WTC11 (cell line): ENCODE results near the gene SYT8. TPM values are rescaled to one million over a fixed set of nuclear protein-coding genes. Genes with fewer than 3 reads are reported as not detected.

Source experiments
- ATAC-seq: fragments of 200-7000 bp; cut with Tn5 transposase; 2 replicates; pipeline ENCODE4 v1.10.0; 2021; ENCODE audit warnings: mild to moderate bottlenecking, moderate library complexity
- CTCF ChIA-PET: fragments of 300-600 bp; sonication (Branson Sonifier 250); formaldehyde crosslinking; loops from one replicate; lab custom pipeline; 2021; ENCODE audit warnings: antibody characterized with exemption; lab: Charles Lee
- POLR2A ChIA-PET: fragments of 350-600 bp; sonication (Branson Sonifier 250); formaldehyde crosslinking; loops from one replicate; lab custom pipeline; 2021; ENCODE audit warnings: antibody characterized with exemption; lab: Charles Lee
- DNase-seq: peaks from one replicate; pipeline ENCODE4 v3.0.0; 2021; ENCODE audit warnings: low spot score
- H3K27ac Mint-ChIP-seq: 2 replicates; pipeline ENCODE4 v1.8.0; 2021; ENCODE audit warnings: mixed read lengths
- H3K27me3 Mint-ChIP-seq: 2 replicates; pipeline ENCODE4 v1.8.0; 2021; ENCODE audit warnings: low read depth, mild to moderate bottlenecking, moderate library complexity, mixed read lengths
- H3K36me3 Mint-ChIP-seq: 2 replicates; pipeline ENCODE4 v1.8.0; 2021; ENCODE audit warnings: mixed read lengths
- H3K4me1 Mint-ChIP-seq: 2 replicates; pipeline ENCODE4 v1.8.0; 2022; ENCODE audit warnings: mixed read lengths
- H3K4me3 Mint-ChIP-seq: 2 replicates; pipeline ENCODE4 v1.8.0; 2021; ENCODE audit warnings: mild to moderate bottlenecking, moderate library complexity, mixed read lengths
- H3K9me3 Mint-ChIP-seq: 2 replicates; pipeline ENCODE4 v1.8.0; 2021; ENCODE audit warnings: mixed read lengths
- ATF2 ChIP-seq: sonication (generic); formaldehyde crosslinking; IDR thresholded peaks from 2 replicates; pipeline ENCODE4 v1.8.1; 2022; ENCODE audit warnings: low read depth, missing genetic modification reagents, borderline replicate concordance
- CTCF ChIP-seq: fragments of 200-600 bp; IDR thresholded peaks from 2 replicates; pipeline ENCODE4 v1.8.0; 2022; ENCODE audit warnings: antibody characterized with exemption
- E2F1 ChIP-seq: sonication (generic); formaldehyde crosslinking; IDR thresholded peaks from 2 replicates; pipeline ENCODE4 v1.8.0; 2022; ENCODE audit warnings: mild to moderate bottlenecking, missing genetic modification reagents
- HMGXB4 ChIP-seq: sonication (generic); formaldehyde crosslinking; IDR thresholded peaks from 2 replicates; pipeline ENCODE4 v1.8.1; 2023; ENCODE audit warnings: mild to moderate bottlenecking, moderate library complexity, missing genetic modification reagents
- IRF2 ChIP-seq: sonication (generic); formaldehyde crosslinking; IDR thresholded peaks from 2 replicates; pipeline ENCODE4 v1.8.0; 2022; ENCODE audit warnings: low read depth, missing genetic modification reagents, borderline replicate concordance
- NFATC4 ChIP-seq: fragments of 250-450 bp; sonication (Bioruptor Pico); IDR thresholded peaks from 2 replicates; pipeline ENCODE4 v1.9.0; 2021; ENCODE audit warnings: mild to moderate bottlenecking
- NFE2L1 ChIP-seq: sonication (generic); formaldehyde crosslinking; IDR thresholded peaks from 2 replicates; pipeline ENCODE4 v1.8.1; 2023; ENCODE audit warnings: missing genetic modification reagents
- NR1H2 ChIP-seq: sonication (generic); formaldehyde crosslinking; IDR thresholded peaks from 2 replicates; pipeline ENCODE4 v1.9.0; 2021; ENCODE audit warnings: mild to moderate bottlenecking, moderate library complexity, missing genetic modification reagents
- OVOL2 ChIP-seq: fragments of 250-450 bp; sonication (Bioruptor Pico); IDR thresholded peaks from 2 replicates; pipeline ENCODE4 v1.9.0; 2021; ENCODE audit warnings: mild to moderate bottlenecking, borderline replicate concordance
- PRRX2 ChIP-seq: fragments of 250-450 bp; sonication (Bioruptor Pico); IDR thresholded peaks from 2 replicates; pipeline ENCODE4 v1.8.0; 2021; ENCODE audit warnings: mild to moderate bottlenecking
- STAT6 ChIP-seq: sonication (generic); formaldehyde crosslinking; conservative IDR thresholded peaks from 2 replicates; pipeline ENCODE4 v1.8.1; 2023; ENCODE audit warnings: mild to moderate bottlenecking, low read depth, missing genetic modification reagents, moderate library complexity
- ZNF263 ChIP-seq: sonication (generic); formaldehyde crosslinking; IDR thresholded peaks from 2 replicates; pipeline ENCODE4 v1.8.1; 2022; ENCODE audit warnings: low read depth, mild to moderate bottlenecking, moderate library complexity, missing genetic modification reagents
- ZNF396 ChIP-seq: fragments of 250-450 bp; sonication (Bioruptor Pico); IDR thresholded peaks from 2 replicates; pipeline ENCODE4 v1.8.0; 2021; ENCODE audit warnings: mild to moderate bottlenecking, moderate library complexity, borderline replicate concordance
- ZNF423 ChIP-seq: fragments of 250-450 bp; sonication (Bioruptor Pico); IDR thresholded peaks from 2 replicates; pipeline ENCODE4 v2.1.2; 2022; ENCODE audit warnings: mild to moderate bottlenecking, moderate library complexity
- ZNF532 ChIP-seq: fragments of 250-450 bp; sonication (Bioruptor Pico); IDR thresholded peaks from 2 replicates; pipeline ENCODE4 v1.9.0; 2021; ENCODE audit warnings: mild to moderate bottlenecking, borderline replicate concordance
- total RNA-seq: library from RNA; stranded (reverse); gene quantifications from 3 replicates; pipeline ENCODE4 v1.2.3, GENCODE V29; 2021
- TF ChIP-seq, protein P1 (sequence below): sonication (generic); formaldehyde crosslinking; IDR thresholded peaks from 2 replicates; pipeline ENCODE4 v1.8.0; 2022; ENCODE audit warnings: mild to moderate bottlenecking, missing genetic modification reagents
- TF ChIP-seq, protein P2 (sequence below): sonication (generic); formaldehyde crosslinking; IDR thresholded peaks from 2 replicates; pipeline ENCODE4 v1.8.1; 2022; ENCODE audit warnings: mild to moderate bottlenecking, moderate library complexity, missing genetic modification reagents

SYT8 gene
- total RNA-seq, 1 experiment from 2014 or later, result 0.37 TPM

GRCh38 chr11:1851468-1852180, 16.8 kb downstream of the SYT8 start (continued):
- TF ChIP-seq OVOL2 (no peak), NR1H2 (CRISPR knock-in tag) (no peak), NFATC4 (CRISPR knock-in tag) (no peak)

DNA sequence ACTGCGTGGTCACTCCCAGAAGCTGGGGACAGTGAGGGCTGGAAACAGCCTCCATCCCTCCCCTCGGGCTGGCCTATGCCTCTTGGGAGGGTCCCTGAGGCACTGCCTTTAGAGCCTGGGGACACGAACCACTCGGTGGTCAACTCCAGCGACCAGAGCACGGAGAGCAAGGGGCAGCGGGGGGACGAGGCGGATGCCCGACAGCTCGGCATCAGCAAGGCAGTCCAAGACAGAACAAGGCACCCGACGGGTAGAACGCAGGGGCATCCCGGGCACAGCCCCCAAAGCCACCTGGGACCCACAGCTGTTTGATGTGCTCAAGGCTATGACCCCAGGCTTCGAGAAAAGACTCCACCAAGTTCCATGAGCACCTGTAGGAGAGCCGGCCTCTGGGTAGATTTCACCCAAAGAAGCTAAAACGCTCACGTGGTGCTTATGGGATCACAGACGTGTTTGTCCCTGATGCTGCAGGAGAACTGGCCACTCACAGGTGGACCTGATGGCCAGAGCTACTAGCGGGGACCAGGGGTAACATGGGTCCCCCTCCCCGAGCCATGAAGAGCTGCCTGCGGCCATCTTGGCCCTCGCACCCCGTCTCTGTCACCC, 17.6 kb downstream of the SYT8 start:
- H3K27me3 Mint-ChIP-seq, result peaks cover 2% of the 10 kb centered on the region; the same call in 1 of the 2 replicates
- H3K4me1 Mint-ChIP-seq, result no peaks in the 10 kb centered on the region
- H3K27ac Mint-ChIP-seq, result no peak overlapping the region
- no peak for TF ChIP-seq NFE2L1 (CRISPR knock-in tag)
- no peak for TF ChIP-seq ATF2 (CRISPR knock-in tag)
- TF ChIP-seq, protein P1, sequence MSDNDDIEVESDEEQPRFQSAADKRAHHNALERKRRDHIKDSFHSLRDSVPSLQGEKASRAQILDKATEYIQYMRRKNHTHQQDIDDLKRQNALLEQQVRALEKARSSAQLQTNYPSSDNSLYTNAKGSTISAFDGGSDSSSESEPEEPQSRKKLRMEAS (CRISPR knock-in tag), result no peak
- no peak for TF ChIP-seq IRF2 (CRISPR knock-in tag)
- TF ChIP-seq, protein P2, sequence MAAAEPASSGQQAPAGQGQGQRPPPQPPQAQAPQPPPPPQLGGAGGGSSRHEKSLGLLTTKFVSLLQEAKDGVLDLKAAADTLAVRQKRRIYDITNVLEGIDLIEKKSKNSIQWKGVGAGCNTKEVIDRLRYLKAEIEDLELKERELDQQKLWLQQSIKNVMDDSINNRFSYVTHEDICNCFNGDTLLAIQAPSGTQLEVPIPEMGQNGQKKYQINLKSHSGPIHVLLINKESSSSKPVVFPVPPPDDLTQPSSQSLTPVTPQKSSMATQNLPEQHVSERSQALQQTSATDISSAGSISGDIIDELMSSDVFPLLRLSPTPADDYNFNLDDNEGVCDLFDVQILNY (CRISPR knock-in tag), result no peak
- TF ChIP-seq E2F1 (CRISPR knock-in tag), result no peak
- TF ChIP-seq ZNF396 (CRISPR knock-in tag), result no peak
- CTCF ChIA-PET, result interaction anchor here (1.1 to 2.4 kb wide), 4 partner anchors 27 to 200 kb away, joined by 5 to 9 read pairs (median 6); no protein-coding TSS in a partner anchor
- H3K4me3 Mint-ChIP-seq, result no peak overlapping the region
- H3K9me3 Mint-ChIP-seq, result no peaks in the 10 kb centered on the region
- ATAC-seq, result no peak
- POLR2A ChIA-PET, result no interaction called here
- H3K36me3 Mint-ChIP-seq, result no peaks in the 10 kb centered on the region
- no peak for DNase-seq

GRCh38 chr11:1852877-1853276, 18.1 kb downstream of the SYT8 start, which contains the start of gene LSP1:
Gene LSP1, plus strand, starts transcription at chr11:1853084. Its CDS starts 61 bp downstream, at chr11:1853145.
- POLR2A ChIA-PET, result no interaction called here
- Mint-ChIP-seq H3K4me1 (no peaks in the 10 kb centered on the region), H3K27me3 (peaks cover 2% of the 10 kb centered on the region; the same call in 1 of the 2 replicates), H3K27ac (no peak within 1 kb of the TSS), H3K36me3 (no peaks in the 10 kb centered on the region), H3K9me3 (no peaks in the 10 kb centered on the region), H3K4me3 (no peak within 1 kb of the TSS)
- ATAC-seq (no peak), DNase-seq (no peak)
- CTCF ChIA-PET, result interaction anchor here (1.0 to 2.4 kb wide), 5 partner anchors 20 to 200 kb away, joined by 3 to 9 read pairs (median 7); no protein-coding TSS in a partner anchor
- no peak for TF ChIP-seq PRRX2
- no peak for TF ChIP-seq ZNF532
- no peak for TF ChIP-seq STAT6 (CRISPR knock-in tag)
- TF ChIP-seq ZNF423, result no peak
- no peak for TF ChIP-seq ZNF263
- TF ChIP-seq CTCF, result no peak
- no peak for TF ChIP-seq HMGXB4
